HG03280 (cell line): ENCODE measurements around the gene EMX1.

Experiments used
- ATAC-seq: cut with Tn5 transposase; IDR thresholded peaks from one replicate; pipeline ENCODE4 v1.9.1; 2021; ENCODE audit warnings: mild to moderate bottlenecking, moderate library complexity; ENCODE audit not compliant: unreplicated experiment

EMX1 gene

GRCh38 chr2:72917138-72917876 lies at the start of gene EMX1:
EMX1 (plus strand) TSS chr2:72917519; CDS start chr2:72917853, 334 bp downstream.
- ATAC-seq, result peak; percentile 44

- ATAC-seq, result no peak
Observed at GRCh38 chr2:72871060-72871459, 46.3 kb upstream of the EMX1 start.

GRCh38 chr2:72871880-72872279 lies 45.4 kb upstream of the EMX1 start:
- no peak for ATAC-seq

- ATAC-seq, result no peak
Observed at GRCh38 chr2:72883356-72883962, 33.9 kb upstream of the EMX1 start.

GRCh38 chr2:72886505-72887031 lies 30.8 kb upstream of the EMX1 start:
- no peak for ATAC-seq

GRCh38 chr2:72887032-72887739 lies 30.1 kb upstream of the EMX1 start, which contains the start of gene SPR:
SPR (plus strand) TSS chr2:72887408; CDS start chr2:72887433, 25 bp downstream.
- peak; percentile 82 for ATAC-seq

- peak; percentile 35 for ATAC-seq
Observed at GRCh38 chr2:72887740-72888437, 29.4 kb upstream of the EMX1 start.

GRCh38 chr2:72888438-72889202 lies 28.7 kb upstream of the EMX1 start:
- no peak for ATAC-seq

GRCh38 chr2:72889991-72890390 lies 27.3 kb upstream of the EMX1 start:
- no peak for ATAC-seq

GRCh38 chr2:72891091-72891818 lies 26.1 kb upstream of the EMX1 start:
- no peak for ATAC-seq

- ATAC-seq, result peak; percentile 45
Observed at GRCh38 chr2:72892506-72893173, 24.7 kb upstream of the EMX1 start.

GRCh38 chr2:72893594-72894319 lies 23.6 kb upstream of the EMX1 start:
- peak; percentile 70 for ATAC-seq

- ATAC-seq, result no peak
Observed at GRCh38 chr2:72894514-72894913, 22.8 kb upstream of the EMX1 start.

GRCh38 chr2:72895154-72895553 lies 22.2 kb upstream of the EMX1 start:
- no peak for ATAC-seq

- ATAC-seq, result no peak
Observed at GRCh38 chr2:72895759-72896281, 21.5 kb upstream of the EMX1 start.

GRCh38 chr2:72896446-72896845 lies 20.9 kb upstream of the EMX1 start:
- ATAC-seq, result no peak

- ATAC-seq, result no peak
Observed at GRCh38 chr2:72897785-72898584, 19.3 kb upstream of the EMX1 start.
